Measurements from ENCODE around the gene KCNJ16.

DNA sequence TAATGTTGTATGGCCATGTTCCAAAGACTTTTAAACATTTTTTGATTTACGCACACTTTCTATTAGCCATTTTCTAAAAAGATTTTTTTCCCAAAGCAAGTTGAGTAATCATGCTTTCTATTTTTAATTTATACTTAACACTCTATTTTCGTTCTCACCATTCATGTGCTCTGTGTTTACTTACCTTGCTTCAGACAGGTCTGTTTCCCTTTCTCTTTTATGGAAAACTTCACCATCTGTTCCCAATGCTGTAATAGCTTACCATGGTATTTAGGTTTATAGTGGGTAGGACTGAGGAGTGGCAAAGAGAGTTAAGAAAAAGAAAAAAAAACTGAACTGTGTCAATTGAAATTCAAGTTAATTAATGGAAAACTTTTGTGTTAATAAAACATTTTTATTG, 37.5 kb upstream of the KCNJ16 start:
- TF ChIP-seq, protein P1, sequence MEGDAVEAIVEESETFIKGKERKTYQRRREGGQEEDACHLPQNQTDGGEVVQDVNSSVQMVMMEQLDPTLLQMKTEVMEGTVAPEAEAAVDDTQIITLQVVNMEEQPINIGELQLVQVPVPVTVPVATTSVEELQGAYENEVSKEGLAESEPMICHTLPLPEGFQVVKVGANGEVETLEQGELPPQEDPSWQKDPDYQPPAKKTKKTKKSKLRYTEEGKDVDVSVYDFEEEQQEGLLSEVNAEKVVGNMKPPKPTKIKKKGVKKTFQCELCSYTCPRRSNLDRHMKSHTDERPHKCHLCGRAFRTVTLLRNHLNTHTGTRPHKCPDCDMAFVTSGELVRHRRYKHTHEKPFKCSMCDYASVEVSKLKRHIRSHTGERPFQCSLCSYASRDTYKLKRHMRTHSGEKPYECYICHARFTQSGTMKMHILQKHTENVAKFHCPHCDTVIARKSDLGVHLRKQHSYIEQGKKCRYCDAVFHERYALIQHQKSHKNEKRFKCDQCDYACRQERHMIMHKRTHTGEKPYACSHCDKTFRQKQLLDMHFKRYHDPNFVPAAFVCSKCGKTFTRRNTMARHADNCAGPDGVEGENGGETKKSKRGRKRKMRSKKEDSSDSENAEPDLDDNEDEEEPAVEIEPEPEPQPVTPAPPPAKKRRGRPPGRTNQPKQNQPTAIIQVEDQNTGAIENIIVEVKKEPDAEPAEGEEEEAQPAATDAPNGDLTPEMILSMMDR (conservative IDR thresholded peaks at IDR 0.05; ENCODE audit: low read depth, low read length) = no peak
- no peak for TF ChIP-seq EZH2 (IDR thresholded peaks at IDR 0.05; ENCODE audit: borderline replicate concordance, low read depth, low read length, poor library complexity, severe bottlenecking)

Measured in A673 (cell line).